ENCODE data around the gene KLHDC4.

DNA sequence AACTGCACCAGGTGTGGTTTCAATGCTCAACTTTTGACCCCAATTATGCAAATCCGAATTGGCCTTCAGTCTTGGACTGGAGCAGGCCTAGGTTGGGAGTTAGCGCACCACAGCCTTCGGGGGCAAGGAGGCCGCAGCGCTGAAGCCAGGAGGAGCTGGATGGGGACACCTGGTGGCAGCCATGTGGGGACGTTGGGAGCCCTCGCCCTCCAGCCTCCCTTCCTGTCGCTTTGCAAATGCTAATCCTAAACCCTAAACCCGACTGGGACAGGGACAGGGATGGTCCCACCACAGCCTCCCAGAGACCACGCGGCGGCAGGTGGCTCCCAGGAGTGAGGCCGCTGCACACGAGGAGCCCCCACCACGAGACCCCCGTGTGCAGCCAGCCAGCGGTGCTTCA, 58.7 kb downstream of the KLHDC4 start:
- TF ChIP-seq, protein P1, sequence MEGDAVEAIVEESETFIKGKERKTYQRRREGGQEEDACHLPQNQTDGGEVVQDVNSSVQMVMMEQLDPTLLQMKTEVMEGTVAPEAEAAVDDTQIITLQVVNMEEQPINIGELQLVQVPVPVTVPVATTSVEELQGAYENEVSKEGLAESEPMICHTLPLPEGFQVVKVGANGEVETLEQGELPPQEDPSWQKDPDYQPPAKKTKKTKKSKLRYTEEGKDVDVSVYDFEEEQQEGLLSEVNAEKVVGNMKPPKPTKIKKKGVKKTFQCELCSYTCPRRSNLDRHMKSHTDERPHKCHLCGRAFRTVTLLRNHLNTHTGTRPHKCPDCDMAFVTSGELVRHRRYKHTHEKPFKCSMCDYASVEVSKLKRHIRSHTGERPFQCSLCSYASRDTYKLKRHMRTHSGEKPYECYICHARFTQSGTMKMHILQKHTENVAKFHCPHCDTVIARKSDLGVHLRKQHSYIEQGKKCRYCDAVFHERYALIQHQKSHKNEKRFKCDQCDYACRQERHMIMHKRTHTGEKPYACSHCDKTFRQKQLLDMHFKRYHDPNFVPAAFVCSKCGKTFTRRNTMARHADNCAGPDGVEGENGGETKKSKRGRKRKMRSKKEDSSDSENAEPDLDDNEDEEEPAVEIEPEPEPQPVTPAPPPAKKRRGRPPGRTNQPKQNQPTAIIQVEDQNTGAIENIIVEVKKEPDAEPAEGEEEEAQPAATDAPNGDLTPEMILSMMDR (IDR thresholded peaks at IDR 0.05; ENCODE audit: insufficient read depth, low read length, poor library complexity, severe bottlenecking) = no peak
- no peak for TF ChIP-seq EZH2phosphoT487 (conservative IDR thresholded peaks at IDR 0.05; ENCODE audit: low read length)

Measured in SU-DHL-6 (cell line).